Endothelial cell of umbilical vein (primary cell): ENCODE measurements around the gene TSPAN5. TPM values are rescaled to one million over a fixed set of nuclear protein-coding genes. Genes with fewer than 3 reads are reported as not detected.

Source experiments
- BruUV-seq: library from RNA; stranded (reverse); fragments of 400-500 nt; replicated peaks from 2 replicates; lab custom pipeline; 2021; lab: Mats Ljungman, UMichigan
- CTCF ChIA-PET: fragments of 300-600, 350-600 bp; sonication (Branson Sonifier 250); formaldehyde crosslinking; loops from one replicate; lab custom pipeline; 2021; ENCODE audit warnings: antibody characterized with exemption, inconsistent platforms; lab: Charles Lee
- POLR2A ChIA-PET: fragments of 300-600, 350-600 bp; sonication (Branson Sonifier 250); formaldehyde crosslinking; loops from one replicate; lab custom pipeline; 2021; ENCODE audit warnings: antibody characterized with exemption, inconsistent platforms; lab: Charles Lee
- DNase-seq: peaks from one replicate; pipeline ENCODE4 v3.0.0-alpha.2; 2011; ENCODE audit warnings: low read depth, low spot score
- FAIRE-seq: peaks from 2 replicates; lab custom pipeline; 2011; peaks lifted over from hg19 to GRCh38; lab: Jason Lieb, UNC
- H2AFZ ChIP-seq: 2 replicates; pipeline ENCODE4 v1.6.0; 2012; ENCODE audit warnings: low read depth, low read length, control low read depth, inconsistent platforms
- H3K27ac ChIP-seq: 2 replicates; pipeline ENCODE4 v1.5.1; 2011; ENCODE audit warnings: low read depth, mild to moderate bottlenecking, control low read depth, low read length, moderate library complexity; ENCODE audit not compliant: insufficient read depth
- H3K27me3 ChIP-seq, 2 experiments: 2 replicates each; pipeline versions ENCODE4 v1.6.0 to v1.6.1; 2011; ENCODE audit warnings: low read length in 2 of 2, mixed read lengths in 1 of 2; ENCODE audit not compliant: control insufficient read depth in 2 of 2, insufficient read depth in 2 of 2
- H3K36me3 ChIP-seq, 2 experiments: 2 replicates in 1 of 2; 3 replicates in 1 of 2; pipeline ENCODE4 v1.5.1; 2011; ENCODE audit warnings: low read length in 2 of 2, mild to moderate bottlenecking in 1 of 2, moderate library complexity in 1 of 2; ENCODE audit not compliant: control insufficient read depth in 2 of 2, insufficient read depth in 2 of 2; ENCODE audit errors: extremely low read depth in 1 of 2
- H3K4me1 ChIP-seq: 3 replicates; pipeline ENCODE4 v1.5.1; 2011; ENCODE audit warnings: mild to moderate bottlenecking, low read length; ENCODE audit not compliant: control insufficient read depth, insufficient read depth; ENCODE audit errors: extremely low read depth
- H3K4me2 ChIP-seq: 2 replicates; pipeline ENCODE4 v1.6.1; 2011; ENCODE audit warnings: low read length, control low read depth, mixed read lengths; ENCODE audit not compliant: insufficient read depth
- H3K4me3 ChIP-seq, 3 experiments: fragments of 200-600 bp in 1 of 3; sonication (generic), shearing (Covaris generic) in 1 of 3; replicated peaks in 1 of 3; 2 replicates each; pipeline ENCODE4 v1.5.1; 2011 to 2016; ENCODE audit warnings: control low read depth in 3 of 3, low read length in 3 of 3, mild to moderate bottlenecking in 2 of 3, inconsistent platforms in 1 of 3, low read depth in 1 of 3, moderate library complexity in 1 of 3; ENCODE audit not compliant: insufficient read depth in 1 of 3
- H3K79me2 ChIP-seq: 2 replicates; pipeline ENCODE4 v1.6.0; 2012; ENCODE audit warnings: low read length, inconsistent platforms; ENCODE audit not compliant: control insufficient read depth, insufficient read depth
- H3K9ac ChIP-seq: replicated peaks from 2 replicates; pipeline ENCODE3; 2011; ENCODE audit warnings: low read length, control low read depth; ENCODE audit not compliant: insufficient read depth; ENCODE audit errors: extremely low read depth
- H3K9me1 ChIP-seq: replicated peaks from 3 replicates; pipeline ENCODE4 v1.6.0; 2011; ENCODE audit warnings: mild to moderate bottlenecking, low read length; ENCODE audit not compliant: control insufficient read depth, insufficient read depth; ENCODE audit errors: extremely low read depth
- H3K9me3 ChIP-seq: replicated peaks from 2 replicates; pipeline ENCODE4 v1.5.1; 2012; ENCODE audit warnings: low read length, inconsistent platforms; ENCODE audit not compliant: control insufficient read depth, insufficient read depth
- H4K20me1 ChIP-seq: replicated peaks from 2 replicates; pipeline ENCODE3; 2011; ENCODE audit warnings: mild to moderate bottlenecking, low read length; ENCODE audit not compliant: control insufficient read depth, insufficient read depth; ENCODE audit errors: extremely low read depth
- EZH2 ChIP-seq: IDR thresholded peaks from 2 replicates; pipeline ENCODE4 v1.6.1; 2012; ENCODE audit warnings: borderline replicate concordance, low read depth, mild to moderate bottlenecking, moderate library complexity, low read length, inconsistent platforms; ENCODE audit not compliant: severe bottlenecking
- JUN ChIP-seq: IDR thresholded peaks from 2 replicates; pipeline ENCODE4 v1.6.1; 2011; ENCODE audit warnings: borderline replicate concordance, low read depth; ENCODE audit not compliant: insufficient read length, insufficient read depth
- MYC ChIP-seq: IDR thresholded peaks from one replicate; pipeline ENCODE4 v1.6.1; 2011; ENCODE audit warnings: mild to moderate bottlenecking, low read depth, low read length
- POLR2A ChIP-seq: IDR thresholded peaks from 2 replicates; pipeline ENCODE4 v1.6.1; 2012; ENCODE audit warnings: low read depth, mild to moderate bottlenecking, control low read depth, low read length
- POLR2AphosphoS5 ChIP-seq: IDR thresholded peaks from 2 replicates; pipeline ENCODE4 v1.6.1; 2012; ENCODE audit warnings: low read depth, mild to moderate bottlenecking, control low read depth, low read length, moderate library complexity; ENCODE audit not compliant: insufficient read depth
- dilution Hi-C: fragments of 300-500 bp; cut with MboI; formaldehyde crosslinking; loops from one replicate; pipeline ENCODE4 v1.15.0; 2019; ENCODE audit warnings: low sequenced_read_pairs; ENCODE audit not compliant: extremely low pct_ligation_motif_present
- intact Hi-C: fragments of 100-400 bp; cut with micrococcal nuclease; formaldehyde crosslinking; loops from one replicate; pipeline ENCODE4 v1.10.0; 2022
- polyA plus RNA-seq, 4 experiments: library from polyadenylated mRNA; depleted of rRNA in 3 of 4; stranded (reverse) in 3 of 4; unstranded in 1 of 4; fragments of >200 nt; gene quantifications; 2 replicates each; pipeline versions ENCODE4 v1.2.1 to v1.2.3, GENCODE V29; 2011 to 2012; ENCODE audit warnings: missing spikeins in 1 of 4
- total RNA-seq: library from RNA; stranded (reverse); gene quantifications from 2 replicates; pipeline ENCODE4 v1.2.3, GENCODE V29; 2021
- TF ChIP-seq, protein P1 (sequence below): IDR thresholded peaks from 2 replicates; pipeline ENCODE4 v1.6.1; 2011; ENCODE audit not compliant: insufficient read depth, insufficient read length

TSPAN5 gene
- total and polyA plus RNA-seq, 2 donors (not counting 3 experiments of a cell fraction or from before 2014, with no cell fraction given) = 45.1 to 50.2 TPM

DNA sequence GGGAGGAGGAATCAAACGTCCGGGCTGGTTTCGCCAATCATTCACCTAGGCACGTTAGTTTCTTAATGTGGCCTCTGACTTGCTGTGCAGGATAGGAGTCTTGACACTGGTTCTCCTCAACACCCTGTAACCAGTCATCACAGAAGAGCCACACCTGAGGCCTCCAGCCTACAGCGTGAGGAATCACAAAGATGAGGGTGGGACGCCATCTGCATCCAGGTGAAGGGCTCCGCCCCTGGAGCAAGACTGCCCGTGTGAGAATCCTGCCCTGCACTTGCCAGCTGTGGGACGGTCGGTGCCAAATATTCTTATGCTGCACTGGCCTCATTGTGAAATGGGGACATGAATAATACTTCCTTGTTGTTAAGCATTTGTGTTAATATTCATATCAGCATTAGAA is 35.7 kb upstream of the TSPAN5 start:
- Histone ChIP-seq H3K36me3 (no peaks in the 10 kb centered on the region), H3K4me1 (peaks cover 21% of the 10 kb centered on the region), H2AFZ (no peak overlapping the region), H3K27me3 (no peaks in the 10 kb centered on the region), H3K4me3 (no peak overlapping the region), H3K4me2 (no peak overlapping the region), H3K9ac (no peak overlapping the region), H3K9me3 (peaks cover 2% of the 10 kb centered on the region), H3K27ac (no peak overlapping the region), H4K20me1 (no peaks in the 10 kb centered on the region), H3K9me1 (no peaks in the 10 kb centered on the region), H3K79me2 (no peaks in the 10 kb centered on the region)
- POLR2A ChIA-PET = interaction anchor here (0.6 kb wide), 1 partner anchor 11 kb away, joined by 3 read pairs; no protein-coding TSS in a partner anchor
- no peak for TF ChIP-seq POLR2AphosphoS5
- intact Hi-C loops (no loop called here), dilution Hi-C loops (no loop called here)
- CTCF ChIA-PET = no interaction called here
- FAIRE-seq (no peak), DNase-seq (no peak)
- no TSS peak for BruUV-seq

DNA sequence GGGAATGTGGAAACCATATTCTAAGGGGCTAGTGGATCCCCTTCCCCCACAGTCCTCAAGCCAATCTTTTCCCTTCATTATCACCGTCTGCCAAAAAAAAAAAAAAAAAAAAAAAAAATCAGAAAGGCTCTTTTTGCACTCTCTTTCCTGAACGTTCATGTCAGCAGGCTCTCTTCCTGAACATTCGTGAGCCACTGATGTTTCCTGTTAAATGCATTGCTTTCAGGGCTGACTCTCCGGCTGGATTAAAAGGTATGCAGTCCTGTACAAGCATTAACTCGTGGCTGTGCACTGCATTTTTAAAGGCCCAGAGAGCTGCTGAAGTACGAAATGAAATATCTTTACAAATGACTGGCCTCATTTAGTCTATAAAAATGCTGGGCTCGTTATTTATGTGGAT is 34.0 kb upstream of the TSPAN5 start:
- intact Hi-C loops = no loop called here
- Histone ChIP-seq H3K27me3 (no peaks in the 10 kb centered on the region), H3K4me2 (no peak overlapping the region), H3K4me1 (peaks cover 37% of the 10 kb centered on the region), H3K36me3 (no peaks in the 10 kb centered on the region), H4K20me1 (no peaks in the 10 kb centered on the region), H3K9ac (no peak overlapping the region), H3K9me1 (no peaks in the 10 kb centered on the region), H2AFZ (peak overlapping the region; percentile 13), H3K4me3 (no peak overlapping the region), H3K79me2 (no peaks in the 10 kb centered on the region), H3K9me3 (peaks cover 2% of the 10 kb centered on the region), H3K27ac (no peak overlapping the region)
- POLR2A ChIA-PET = interaction anchor here (0.6 kb wide), 1 partner anchor 1048 kb away, joined by 7 read pairs; no protein-coding TSS in a partner anchor
- dilution Hi-C loops = no loop called here
- TF ChIP-seq MYC (no peak), POLR2AphosphoS5 (no peak), POLR2A (no peak), EZH2 (no peak), JUN (no peak)
- TF ChIP-seq, protein P1, sequence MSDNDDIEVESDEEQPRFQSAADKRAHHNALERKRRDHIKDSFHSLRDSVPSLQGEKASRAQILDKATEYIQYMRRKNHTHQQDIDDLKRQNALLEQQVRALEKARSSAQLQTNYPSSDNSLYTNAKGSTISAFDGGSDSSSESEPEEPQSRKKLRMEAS = no peak
- FAIRE-seq (peak; percentile 66), DNase-seq (peak; percentile 69)
- CTCF ChIA-PET = interaction anchor here (1.0 to 1.6 kb wide), 4 partner anchors 9 to 236 kb away, joined by 3 to 11 read pairs (median 4); no protein-coding TSS in a partner anchor
- BruUV-seq = no TSS peak
